Activated CD4-positive, alpha-beta T cell treated with anti-CD3 and anti-CD28 coated beads for 36 hours (primary cell): ENCODE measurements around the gene ULBP1. TPM values are rescaled to one million over a fixed set of nuclear protein-coding genes. Genes with fewer than 3 reads are reported as not detected.
"Not testable (repeated sequence)": the region's sequence is repeated elsewhere in the genome, so short reads cannot be mapped to it uniquely, and the experiment has no call there.

Experiments
- ATAC-seq: fragments of 200-7000 bp; cut with Tn5 transposase; one replicate; pipeline ENCODE4 v1.10.0; 2021; ENCODE audit warnings: mild to moderate bottlenecking, moderate library complexity
- CTCF ChIA-PET: fragments of 350-600 bp; sonication (Branson Sonifier 250); formaldehyde crosslinking; loops from one replicate; lab custom pipeline; 2021; ENCODE audit warnings: antibody characterized with exemption; lab: Charles Lee
- POLR2A ChIA-PET: fragments of 350-600 bp; sonication (Branson Sonifier 250); formaldehyde crosslinking; loops from one replicate; lab custom pipeline; 2021; ENCODE audit warnings: antibody characterized with exemption, inconsistent platforms; lab: Charles Lee
- DNase-seq: peaks from one replicate; pipeline ENCODE4 v3.0.0-alpha.2; 2020
- H3K27ac Mint-ChIP-seq: one replicate; pipeline ENCODE4 v1.8.0; 2021; ENCODE audit warnings: mixed read lengths
- H3K27me3 Mint-ChIP-seq: one replicate; pipeline ENCODE4 v1.8.0; 2021; ENCODE audit warnings: mixed read lengths
- H3K36me3 Mint-ChIP-seq: one replicate; pipeline ENCODE4 v1.8.0; 2021; ENCODE audit warnings: low read depth, mixed read lengths
- H3K4me1 Mint-ChIP-seq: one replicate; pipeline ENCODE4 v1.8.0; 2021; ENCODE audit warnings: mixed read lengths
- H3K4me3 Mint-ChIP-seq: one replicate; pipeline ENCODE4 v1.8.0; 2021; ENCODE audit warnings: mild to moderate bottlenecking, moderate library complexity, mixed read lengths
- H3K9me3 Mint-ChIP-seq: one replicate; pipeline ENCODE4 v1.8.0; 2021; ENCODE audit warnings: low read depth, mixed read lengths
- intact Hi-C, 2 experiments: fragments of 100-400 bp; cut with DNase I in 1 of 2; cut with micrococcal nuclease in 1 of 2; formaldehyde crosslinking; loops; one replicate each; pipeline versions ENCODE4 v1.14.2 to v1.15.1; 2022 to 2024; cut with DNase I, micrococcal nuclease
- total RNA-seq, 2 experiments: library from RNA; stranded (reverse); gene quantifications; one replicate each; pipeline ENCODE4 v1.2.3, GENCODE V29; 2021

Gene ULBP1
- total RNA-seq, 2 experiments from 2014 or later, result 2.7 to 5.0 TPM

DNA sequence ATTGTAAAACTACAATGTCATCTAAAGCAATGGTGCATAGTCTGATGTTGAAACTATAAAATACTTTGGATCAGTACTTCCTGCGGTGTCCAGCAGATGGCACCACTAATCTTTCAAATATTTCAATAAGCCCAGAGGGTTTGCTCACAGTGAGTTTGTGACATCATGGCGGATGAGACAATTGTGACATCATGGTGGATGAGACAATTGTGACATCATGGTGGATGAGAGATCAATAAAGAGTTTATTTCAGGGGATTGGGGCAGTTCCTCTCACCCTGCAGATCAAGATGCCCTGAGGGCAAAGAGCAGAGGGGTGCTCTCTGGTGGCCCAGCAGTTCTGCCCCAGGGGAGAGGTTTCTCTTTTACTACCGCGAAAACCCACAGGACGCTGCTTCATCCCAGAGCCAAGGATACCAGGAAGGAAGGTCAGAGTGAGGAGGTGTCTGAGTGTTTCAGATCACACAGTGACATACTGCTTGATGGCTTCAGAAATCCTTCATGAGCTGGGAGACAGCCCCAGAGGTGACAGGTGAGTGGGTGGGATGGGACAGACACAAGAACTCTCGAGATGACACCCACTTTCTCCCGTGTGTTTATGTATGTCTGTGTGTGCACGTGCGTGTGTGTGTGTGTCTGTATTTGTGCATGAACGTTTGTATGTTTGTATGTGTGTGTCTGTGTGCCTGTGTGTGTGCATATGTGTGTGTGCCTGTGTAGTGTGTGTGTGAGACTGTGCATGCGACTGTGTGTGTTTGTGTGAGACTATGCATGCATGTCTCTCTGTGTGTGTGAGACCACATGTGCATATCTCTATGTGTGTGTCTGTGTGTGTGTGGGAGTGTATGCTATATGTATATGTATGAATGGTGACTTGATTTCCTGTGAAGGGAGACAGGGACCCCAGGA is 29.2 kb upstream of the ULBP1 start:
- H3K36me3 Mint-ChIP-seq, result no peaks in the 10 kb centered on the region
- intact Hi-C loops, result loop anchor here (1.0 to 5.0 kb wide), 5 partner anchors 29 to 880 kb away; partner anchors contain the start of genes ULBP1 (in 1 of the 2) and ULBP3 (in 1 of the 2)
- ATAC-seq (peak; percentile 57), DNase-seq (peak; percentile 84)
- peaks cover 21% of the 10 kb centered on the region for H3K4me1 Mint-ChIP-seq
- POLR2A ChIA-PET, result no interaction called here
- H3K4me3 Mint-ChIP-seq, result no peak overlapping the region
- H3K27ac Mint-ChIP-seq, result no peak overlapping the region
- H3K9me3 Mint-ChIP-seq, result no peaks in the 10 kb centered on the region
- CTCF ChIA-PET, result interaction anchor here (2.8 kb wide), 1 partner anchor 83 kb away, joined by 24 read pairs; no protein-coding TSS in a partner anchor
- peaks cover 74% of the 10 kb centered on the region for H3K27me3 Mint-ChIP-seq

GRCh38 chr6:149935246-149935645 is 28.5 kb upstream of the ULBP1 start:
- intact Hi-C loops, result loop anchor here in 1 of 2 experiments (2.0 kb wide), 1 partner anchor 880 kb away; no protein-coding TSS in a partner anchor
- CTCF ChIA-PET, result interaction anchor here (0.7 to 2.8 kb wide), 4 partner anchors 10 to 142 kb away, joined by 3 to 24 read pairs (median 4); no protein-coding TSS in a partner anchor
- peaks cover 27% of the 10 kb centered on the region for H3K4me1 Mint-ChIP-seq
- DNase-seq (no peak), ATAC-seq (no peak)
- H3K36me3 Mint-ChIP-seq, result no peaks in the 10 kb centered on the region
- H3K27me3 Mint-ChIP-seq, result peaks cover 76% of the 10 kb centered on the region
- H3K4me3 Mint-ChIP-seq, result no peak overlapping the region
- no peak overlapping the region for H3K27ac Mint-ChIP-seq
- H3K9me3 Mint-ChIP-seq, result no peaks in the 10 kb centered on the region
- POLR2A ChIA-PET, result no interaction called here

GRCh38 chr6:149935668-149936067 is 28.1 kb upstream of the ULBP1 start:
- Mint-ChIP-seq H3K27ac (no peak overlapping the region), H3K36me3 (no peaks in the 10 kb centered on the region), H3K9me3 (no peaks in the 10 kb centered on the region), H3K27me3 (peaks cover 76% of the 10 kb centered on the region), H3K4me3 (no peak overlapping the region), H3K4me1 (peaks cover 30% of the 10 kb centered on the region)
- ATAC-seq (no peak), DNase-seq (no peak)
- POLR2A ChIA-PET, result no interaction called here
- intact Hi-C loops, result loop anchor here in 1 of 2 experiments (2.0 kb wide), 1 partner anchor 879 kb away; no protein-coding TSS in a partner anchor
- CTCF ChIA-PET, result interaction anchor here (0.5 to 2.8 kb wide), 7 partner anchors 11 to 426 kb away, joined by 3 to 24 read pairs (median 3); no protein-coding TSS in a partner anchor

DNA sequence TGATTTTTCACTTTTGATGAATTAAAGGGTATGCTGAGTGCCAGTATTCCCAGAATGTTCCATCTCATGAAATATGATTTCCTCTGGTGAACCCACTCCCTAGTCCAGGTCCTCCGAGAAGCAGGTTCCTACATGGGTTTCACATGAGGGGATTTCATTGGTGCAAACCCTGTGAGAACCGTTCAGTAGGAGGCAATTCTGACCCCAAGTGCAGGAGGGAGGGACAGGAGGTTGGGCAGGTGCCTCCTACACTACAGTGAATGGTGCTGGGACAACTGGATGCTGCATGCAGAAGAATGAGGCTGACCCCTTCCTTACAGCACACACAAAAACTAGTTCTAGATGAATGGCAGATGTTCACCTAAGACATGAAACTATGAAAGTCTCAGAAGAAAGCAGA is 27.0 kb upstream of the ULBP1 start:
- POLR2A ChIA-PET, result interaction anchor here (0.6 kb wide), 1 partner anchor 68 kb away, joined by 3 read pairs; no protein-coding TSS in a partner anchor
- intact Hi-C loops, result no loop called here
- Mint-ChIP-seq H3K27ac (no peak overlapping the region), H3K27me3 (peaks cover 77% of the 10 kb centered on the region), H3K9me3 (no peaks in the 10 kb centered on the region), H3K4me3 (no peak overlapping the region), H3K4me1 (peaks cover 33% of the 10 kb centered on the region), H3K36me3 (no peaks in the 10 kb centered on the region)
- CTCF ChIA-PET, result interaction anchor here (2.8 kb wide), 1 partner anchor 81 kb away, joined by 24 read pairs; no protein-coding TSS in a partner anchor
- no peak for DNase-seq
- ATAC-seq, result no peak

GRCh38 chr6:149938013-149938570 is 25.7 kb upstream of the ULBP1 start:
- peak; percentile 40 for ATAC-seq
- POLR2A ChIA-PET, DNase-seq, H3K36me3 Mint-ChIP-seq, H3K27ac Mint-ChIP-seq, intact Hi-C loops, H3K9me3 Mint-ChIP-seq: not testable (repeated sequence)
- Mint-ChIP-seq H3K4me1 (peaks cover 36% of the 10 kb centered on the region), H3K4me3 (peak overlapping the region; percentile 68), H3K27me3 (peaks cover 75% of the 10 kb centered on the region)
- CTCF ChIA-PET, result interaction anchor here (1.2 kb wide), 1 partner anchor 79 kb away, joined by 5 read pairs; no protein-coding TSS in a partner anchor

- intact Hi-C loops, result no loop called here
- no peaks in the 10 kb centered on the region for H3K9me3 Mint-ChIP-seq
- ChIA-PET CTCF (interaction anchor here (0.6 to 1.2 kb wide), 3 partner anchors 23 to 86 kb away, joined by 3 to 5 read pairs (median 3); partner anchors contain the start of gene RAET1L), POLR2A (no interaction called here)
- peak; percentile 65 for DNase-seq
- H3K4me3 Mint-ChIP-seq, result peak overlapping the region; percentile 68
- H3K4me1 Mint-ChIP-seq, result peaks cover 36% of the 10 kb centered on the region
- H3K36me3 Mint-ChIP-seq, result no peaks in the 10 kb centered on the region
- peak overlapping the region; percentile 76 for H3K27ac Mint-ChIP-seq
- peaks cover 71% of the 10 kb centered on the region for H3K27me3 Mint-ChIP-seq
- peak; percentile 29 for ATAC-seq
These were observed 25.0 kb upstream of the ULBP1 start for GRCh38 chr6:149938571-149939355.

- peaks cover 70% of the 10 kb centered on the region for H3K27me3 Mint-ChIP-seq
- DNase-seq, result no peak
- POLR2A ChIA-PET, result no interaction called here
These were observed 24.4 kb upstream of the ULBP1 start for GRCh38 chr6:149939356-149939648.

DNA sequence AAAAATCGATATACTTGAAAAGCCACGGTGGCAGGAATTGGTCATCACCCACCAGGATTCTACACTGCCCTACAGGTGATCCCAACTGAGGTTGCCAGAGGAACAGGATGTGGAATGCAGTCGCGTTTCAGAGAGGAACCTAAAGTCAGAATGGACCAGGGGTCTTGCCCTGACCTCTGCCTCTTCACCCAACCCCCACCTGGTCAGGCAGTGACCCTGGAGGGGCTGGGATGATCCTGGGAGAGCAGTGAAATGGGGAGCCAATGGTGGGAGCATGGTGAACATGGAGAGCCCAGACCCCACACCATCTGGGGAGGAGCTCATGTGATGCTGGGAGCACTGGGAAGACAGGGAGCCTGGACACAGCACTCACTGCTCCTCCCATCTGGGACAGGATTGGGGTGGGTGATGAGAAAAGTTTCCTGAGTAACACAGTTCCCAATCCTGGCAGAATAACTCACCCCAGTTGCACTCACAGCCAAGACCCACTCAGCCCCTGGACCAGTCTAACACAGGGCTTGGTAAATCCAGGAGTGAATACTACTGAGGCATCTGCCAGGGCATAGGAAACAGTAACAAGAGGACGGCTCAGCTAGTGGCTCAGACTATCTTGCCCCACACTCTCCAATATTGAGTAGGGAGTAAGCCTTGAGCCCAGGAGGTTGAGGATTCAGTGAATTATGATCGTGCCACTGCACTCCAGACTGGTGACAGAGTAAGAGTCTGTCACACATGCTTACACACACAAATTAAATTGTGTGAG is 23.7 kb upstream of the ULBP1 start:
- Mint-ChIP-seq H3K36me3 (no peaks in the 10 kb centered on the region), H3K9me3 (no peaks in the 10 kb centered on the region), H3K4me1 (peaks cover 27% of the 10 kb centered on the region), H3K4me3 (no peak overlapping the region), H3K27ac (no peak overlapping the region), H3K27me3 (peaks cover 62% of the 10 kb centered on the region)
- intact Hi-C loops, result loop anchor here in 1 of 2 experiments (2.0 kb wide), 1 partner anchor 67 kb away; no protein-coding TSS in a partner anchor
- POLR2A ChIA-PET, result no interaction called here
- no peak for ATAC-seq
- DNase-seq, result no peak
- CTCF ChIA-PET, result interaction anchor here (0.8 kb wide), 1 partner anchor 128 kb away, joined by 3 read pairs; no protein-coding TSS in a partner anchor

More at GRCh38 chr6:149939356-149939648, 24.4 kb upstream of the ULBP1 start:
- ATAC-seq, result no peak
- Mint-ChIP-seq H3K9me3 (no peaks in the 10 kb centered on the region), H3K4me3 (peak overlapping the region; percentile 68), H3K36me3 (no peaks in the 10 kb centered on the region), H3K4me1 (peaks cover 35% of the 10 kb centered on the region), H3K27ac (peak overlapping the region; percentile 76)
- CTCF ChIA-PET, result interaction anchor here (0.6 to 1.2 kb wide), 3 partner anchors 22 to 86 kb away, joined by 3 to 5 read pairs (median 3); partner anchors contain the start of gene RAET1L
- intact Hi-C loops, result no loop called here

GRCh38 chr6:149940672-149940982 is 23.1 kb upstream of the ULBP1 start:
- Mint-ChIP-seq H3K27ac (no peak overlapping the region), H3K27me3 (peaks cover 59% of the 10 kb centered on the region), H3K36me3 (no peaks in the 10 kb centered on the region), H3K9me3 (no peaks in the 10 kb centered on the region), H3K4me3 (no peak overlapping the region), H3K4me1 (peaks cover 25% of the 10 kb centered on the region)
- ChIA-PET CTCF (interaction anchor here (0.7 to 0.8 kb wide), 2 partner anchors 127 to 269 kb away, joined by 3 read pairs; no protein-coding TSS in a partner anchor), POLR2A (no interaction called here)
- ATAC-seq (no peak), DNase-seq (no peak)
- intact Hi-C loops, result loop anchor here in 1 of 2 experiments (2.0 kb wide), 1 partner anchor 66 kb away; no protein-coding TSS in a partner anchor
